Amygdala (tissue), 56 donors: ENCODE data around the gene ELMO3.

Experiments
- DNase-seq, 56 donors: peaks; one replicate each; lab custom pipeline; 2025; lab: John Stamatoyannopoulos, UW

ELMO3 gene, protein sequence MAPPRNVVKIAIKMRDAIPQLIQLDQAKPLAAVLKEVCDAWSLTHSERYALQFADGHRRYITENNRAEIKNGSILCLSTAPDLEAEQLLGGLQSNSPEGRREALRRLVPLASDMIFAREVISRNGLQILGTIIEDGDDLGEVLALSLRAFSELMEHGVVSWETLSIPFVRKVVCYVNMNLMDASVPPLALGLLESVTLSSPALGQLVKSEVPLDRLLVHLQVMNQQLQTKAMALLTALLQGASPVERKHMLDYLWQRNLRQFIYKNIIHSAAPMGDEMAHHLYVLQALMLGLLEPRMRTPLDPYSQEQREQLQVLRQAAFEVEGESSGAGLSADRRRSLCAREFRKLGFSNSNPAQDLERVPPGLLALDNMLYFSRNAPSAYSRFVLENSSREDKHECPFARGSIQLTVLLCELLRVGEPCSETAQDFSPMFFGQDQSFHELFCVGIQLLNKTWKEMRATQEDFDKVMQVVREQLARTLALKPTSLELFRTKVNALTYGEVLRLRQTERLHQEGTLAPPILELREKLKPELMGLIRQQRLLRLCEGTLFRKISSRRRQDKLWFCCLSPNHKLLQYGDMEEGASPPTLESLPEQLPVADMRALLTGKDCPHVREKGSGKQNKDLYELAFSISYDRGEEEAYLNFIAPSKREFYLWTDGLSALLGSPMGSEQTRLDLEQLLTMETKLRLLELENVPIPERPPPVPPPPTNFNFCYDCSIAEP

DNA sequence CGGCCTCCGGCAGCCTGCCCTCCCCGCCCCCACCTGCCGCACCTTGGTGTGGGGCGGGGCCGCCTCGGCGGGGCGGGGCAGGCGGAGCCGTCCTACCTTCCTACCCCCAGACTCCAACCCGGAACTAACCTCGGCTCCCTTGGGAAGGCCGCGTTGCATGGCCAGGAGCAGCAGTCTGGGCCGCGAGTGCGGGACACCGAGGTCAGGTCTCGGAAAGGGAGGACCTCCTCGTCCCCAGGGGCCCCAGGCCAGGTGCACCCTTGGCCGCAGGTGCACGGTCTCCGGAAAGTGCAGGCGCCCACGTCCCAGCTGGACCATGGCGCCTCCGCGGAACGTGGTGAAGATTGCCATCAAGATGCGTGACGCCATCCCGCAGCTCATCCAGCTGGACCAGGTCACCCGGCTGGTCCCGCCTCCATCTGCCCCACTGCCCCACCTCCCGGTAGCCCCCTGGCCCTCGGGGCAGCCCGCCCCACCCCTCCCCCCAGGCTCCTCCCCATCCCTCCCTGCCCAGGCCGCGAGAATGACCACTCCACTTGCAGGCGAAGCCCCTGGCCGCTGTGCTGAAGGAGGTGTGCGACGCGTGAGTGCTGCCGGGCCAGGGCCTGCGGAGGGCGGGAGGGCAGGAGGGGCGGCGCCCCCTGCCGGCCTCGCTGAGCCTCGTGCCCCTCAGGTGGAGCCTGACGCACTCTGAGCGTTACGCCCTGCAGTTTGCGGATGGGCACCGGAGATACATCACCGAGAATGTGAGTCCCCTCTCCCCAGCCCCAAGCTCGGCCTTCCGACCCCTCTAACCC is at the start of gene ELMO3:
TSS of gene ELMO3 (plus strand) at position 121 of the 797 bp plus-strand sequence. CDS start at position 317, 196 bp downstream.
- peak in 1 of 56 donors; percentile 52 for DNase-seq

DNA sequence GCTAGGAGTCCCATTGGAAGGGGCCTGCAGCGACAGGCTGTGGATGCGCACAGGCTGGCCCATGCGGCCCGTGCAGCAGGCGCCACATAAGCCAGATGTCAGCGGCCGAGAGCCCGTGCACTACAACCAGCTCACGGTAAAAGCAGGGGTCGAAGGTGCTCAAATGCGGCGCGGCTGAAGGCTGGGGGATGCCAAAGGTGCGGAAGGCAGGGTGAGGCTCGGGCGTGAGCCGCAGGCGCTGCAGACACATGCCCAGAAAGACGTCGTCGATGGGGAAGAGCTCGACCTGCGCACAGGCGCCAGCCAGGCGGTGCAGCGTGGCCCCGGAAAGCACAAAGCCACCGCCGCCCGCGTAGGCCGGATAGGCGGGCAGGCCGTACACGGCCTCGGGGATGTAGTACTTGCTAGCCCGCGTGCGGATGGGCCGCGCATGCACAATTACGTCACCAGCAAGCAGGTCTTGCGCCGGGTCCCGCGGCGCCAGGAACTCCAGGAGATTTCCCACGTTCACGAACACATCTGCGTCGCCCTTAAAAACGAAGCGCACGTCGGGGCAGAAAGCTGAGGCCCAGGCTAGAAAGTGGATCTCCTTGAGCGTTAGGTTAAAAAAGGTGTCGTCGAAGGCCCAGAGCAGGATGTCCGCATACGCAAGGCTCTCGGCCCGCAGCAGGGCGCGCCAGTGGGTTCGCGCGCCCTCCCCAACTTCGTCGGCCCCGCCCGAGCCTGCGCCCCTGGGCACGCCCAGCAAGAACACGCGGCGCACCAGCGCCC is 49.5 kb upstream of the ELMO3 start:
- no peak for DNase-seq

DNA sequence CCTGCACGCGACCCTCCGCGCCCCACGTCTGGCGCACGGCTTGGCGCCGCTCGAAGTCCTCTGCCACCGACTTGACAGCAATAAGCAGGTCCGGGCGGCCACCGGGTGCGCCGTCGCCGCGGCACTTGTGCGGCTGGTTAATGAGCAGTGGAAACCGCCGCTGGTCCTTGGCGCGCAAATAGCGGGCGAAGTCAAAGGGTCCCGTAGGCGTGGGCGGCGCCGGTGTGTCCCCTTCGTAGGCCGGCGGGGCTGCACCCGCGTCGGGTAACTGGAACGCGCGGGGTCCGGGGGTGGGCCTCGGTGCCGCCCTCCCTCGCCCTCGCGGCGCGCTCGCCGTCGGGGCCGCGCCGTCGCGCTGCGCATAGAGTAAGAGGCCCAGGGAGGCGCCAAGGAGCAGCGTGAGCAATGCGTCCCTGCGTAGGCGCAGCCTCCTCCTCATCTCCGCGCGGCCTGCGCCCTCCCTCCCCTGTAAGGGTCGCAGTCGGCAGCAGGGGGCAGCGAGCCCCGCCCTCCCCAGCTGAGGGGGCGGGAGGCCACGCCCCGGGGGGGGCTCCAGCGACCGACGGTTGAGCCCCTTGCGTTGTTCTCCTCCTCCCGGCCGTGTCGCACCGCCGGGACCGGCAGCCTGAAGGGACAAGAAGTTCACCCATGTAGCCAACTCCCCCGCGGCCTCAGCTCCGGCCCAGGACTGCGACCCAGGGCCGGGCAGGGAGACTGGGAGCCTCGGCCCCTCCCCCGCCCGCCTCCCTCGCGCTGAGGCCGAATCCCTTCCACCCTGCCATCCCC is 48.7 kb upstream of the ELMO3 start:
- DNase-seq, result peak in 4 of 56 donors; percentile 19 to 72 (median 40)

DNA sequence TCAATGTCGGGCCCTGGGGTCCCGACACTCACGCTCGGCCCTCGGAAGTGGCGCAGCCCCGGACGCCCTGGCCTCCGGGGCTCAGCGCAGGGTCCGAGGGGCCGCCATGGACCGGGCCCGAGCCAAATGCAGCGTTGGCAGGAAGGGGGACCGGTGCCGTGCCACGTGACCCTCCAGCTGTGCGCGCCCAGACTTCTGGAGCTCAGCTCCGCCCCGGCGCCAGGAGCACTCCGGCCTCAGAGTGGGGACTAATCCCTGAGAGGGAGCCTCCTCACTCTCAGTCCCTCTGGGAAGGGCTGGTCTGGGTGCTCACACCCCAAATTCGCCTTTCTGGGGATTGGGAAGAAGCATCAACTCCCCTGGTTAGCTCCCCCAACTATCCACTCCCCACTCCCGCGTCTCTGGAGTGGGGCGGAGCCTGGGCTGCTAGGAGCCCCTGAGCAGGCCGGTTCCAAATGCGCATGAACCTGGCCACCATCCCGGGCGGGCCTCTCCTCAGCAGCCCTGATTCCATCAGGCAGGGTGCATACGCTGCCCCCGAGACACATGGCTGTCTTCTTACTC is 48.0 kb upstream of the ELMO3 start, which contains the start of gene B3GNT9:
TSS of gene B3GNT9 (minus strand) at position 166 of the 564 bp plus-strand sequence. CDS start 513 bp downstream, outside the sequence.
- peak in 44 of 56 donors; percentile 11 to 84 (median 62) for DNase-seq

DNA sequence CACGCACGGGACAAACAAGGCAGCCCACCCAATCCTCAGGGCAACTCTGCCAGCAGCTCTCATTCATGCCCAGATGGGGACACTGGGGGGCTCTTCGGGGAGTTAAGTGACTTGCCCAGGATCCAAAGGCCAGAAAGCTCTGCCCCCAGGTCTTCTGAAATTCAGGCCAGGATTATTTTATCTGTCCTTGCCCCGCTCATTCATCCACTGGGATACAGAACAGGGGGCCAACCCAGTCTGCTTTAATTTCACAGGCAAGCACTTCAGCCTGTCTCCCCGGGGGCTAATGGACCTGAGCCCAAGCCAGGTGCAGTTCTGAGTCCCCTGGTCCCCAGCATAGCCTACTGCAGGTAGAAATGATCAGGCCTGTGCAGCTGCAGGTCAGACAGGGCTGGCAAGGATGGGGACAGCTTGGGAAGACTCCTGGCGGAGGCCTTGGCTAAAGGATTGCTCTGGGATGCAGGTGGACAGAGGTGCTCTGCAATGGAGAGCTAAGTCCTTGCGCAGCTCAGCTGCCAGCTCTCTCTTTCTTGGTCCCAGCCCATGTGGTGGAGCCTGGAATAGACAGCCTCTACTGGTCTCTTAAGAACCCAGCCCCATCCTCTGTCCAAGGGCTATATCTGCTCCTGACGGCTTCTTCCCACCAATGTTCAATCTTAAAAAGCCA is 47.4 kb upstream of the ELMO3 start:
- no peak for DNase-seq

DNA sequence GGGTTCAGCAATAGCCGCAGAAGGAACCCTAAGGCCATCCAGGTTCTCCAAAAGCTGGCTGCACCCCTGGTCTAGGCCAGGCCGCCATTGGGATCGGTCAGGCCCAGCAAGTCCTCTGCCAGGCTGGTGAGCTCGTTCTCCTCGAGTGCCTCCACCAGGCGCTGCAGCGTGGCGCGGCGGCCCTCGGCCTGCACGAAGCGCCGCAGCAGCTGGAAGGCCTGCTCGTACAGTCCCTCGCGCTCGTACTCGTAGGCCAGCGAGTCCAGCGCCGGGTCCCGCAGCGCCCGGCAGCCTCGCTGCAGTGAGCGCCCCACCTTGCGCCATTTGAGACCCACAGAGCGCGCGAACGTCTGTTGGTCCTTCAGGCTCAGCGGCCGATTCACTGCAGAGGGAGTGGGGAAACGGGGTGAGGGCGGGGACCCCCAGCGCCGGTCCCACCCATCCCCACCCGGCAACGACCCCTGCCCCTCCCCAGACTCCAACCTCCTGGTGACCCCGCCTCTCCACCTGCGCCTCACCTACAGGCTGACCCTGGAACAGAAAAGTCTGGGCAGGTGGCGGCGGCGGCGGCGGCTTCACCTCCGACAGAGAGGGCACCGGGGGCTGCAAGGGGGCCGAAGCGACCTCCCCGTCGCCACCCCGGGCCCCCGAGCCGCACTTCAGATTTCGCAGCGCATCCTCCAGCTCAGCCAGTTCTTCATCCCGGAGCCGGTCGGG is 44.2 kb upstream of the ELMO3 start:
- peak in 1 of 56 donors; percentile 55 for DNase-seq

DNA sequence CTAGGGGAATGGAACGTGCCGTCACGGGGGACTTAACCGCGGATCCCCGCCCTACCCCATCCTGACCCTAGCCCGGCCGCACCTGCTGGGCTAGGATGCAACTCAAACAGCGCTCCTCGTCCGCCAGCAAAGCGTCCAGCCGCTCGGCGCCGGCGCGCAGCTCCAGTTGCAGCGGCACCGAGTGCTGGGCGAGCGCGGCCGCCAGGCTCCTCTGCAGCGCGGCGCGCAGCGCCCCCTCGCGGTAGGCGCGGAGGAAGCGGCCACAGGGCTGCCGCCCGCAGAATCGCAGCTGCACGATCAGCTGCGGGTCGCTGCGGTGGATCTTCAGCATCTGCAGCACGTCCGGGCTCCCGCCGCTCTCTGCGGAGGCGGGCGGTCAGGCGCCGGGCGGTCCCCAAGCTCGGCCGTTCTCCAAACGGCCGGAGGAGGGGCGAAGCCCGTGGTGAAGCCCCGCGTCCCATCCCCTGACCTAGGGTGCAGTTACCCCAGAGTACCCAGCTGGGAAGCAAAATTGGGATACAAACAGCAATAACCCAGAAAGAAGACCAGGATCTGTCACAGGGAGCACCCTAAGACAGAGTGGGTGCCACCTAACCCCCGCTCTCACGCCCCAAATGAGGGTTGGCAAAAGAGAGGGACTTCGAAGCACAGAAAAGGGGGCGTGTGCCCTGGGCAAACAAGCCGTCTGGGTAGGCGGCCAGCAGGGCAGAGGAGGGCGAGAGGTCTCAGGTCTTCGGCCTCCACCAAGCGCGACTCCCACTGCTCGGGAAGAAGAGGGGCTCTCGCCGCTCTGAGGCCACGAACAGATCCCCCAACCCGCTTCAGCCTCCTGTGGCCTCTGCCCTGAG is 43.4 kb upstream of the ELMO3 start:
- DNase-seq, result peak in 47 of 56 donors; percentile 19 to 86 (median 59)

DNA sequence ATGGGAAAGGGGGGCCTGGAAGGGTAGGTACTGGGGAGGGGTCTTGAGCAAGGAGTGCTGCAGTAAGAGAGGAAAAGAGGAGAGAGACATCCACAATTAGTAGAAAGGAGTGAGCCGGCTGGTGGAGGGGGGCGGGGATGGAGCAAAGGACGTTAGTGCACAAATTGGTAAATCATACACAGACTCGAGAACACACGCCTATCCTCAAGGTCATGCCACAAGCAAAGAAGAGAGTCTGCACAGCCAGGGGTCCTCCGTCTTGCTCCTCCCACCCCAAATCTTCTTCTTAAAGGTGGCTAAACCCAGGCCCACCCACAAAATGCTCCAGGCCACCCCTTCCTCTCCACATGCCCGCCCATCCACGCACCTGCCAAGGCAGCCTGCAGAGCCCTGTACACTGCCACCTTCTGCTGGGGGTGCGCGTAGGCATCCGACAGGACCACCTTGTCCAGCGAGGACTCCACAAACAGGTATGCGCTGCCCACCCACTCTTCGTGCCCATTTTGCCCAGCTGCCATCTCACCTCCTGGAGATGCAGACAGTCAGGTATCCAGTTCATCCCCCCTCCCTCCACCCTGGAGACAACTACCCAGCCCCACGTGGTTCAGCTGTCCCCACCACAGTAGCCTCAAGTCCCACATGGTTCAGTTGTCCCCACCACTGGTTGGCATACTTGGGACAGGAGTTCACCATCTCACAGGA is 42.6 kb upstream of the ELMO3 start:
- DNase-seq, result no peak

DNA sequence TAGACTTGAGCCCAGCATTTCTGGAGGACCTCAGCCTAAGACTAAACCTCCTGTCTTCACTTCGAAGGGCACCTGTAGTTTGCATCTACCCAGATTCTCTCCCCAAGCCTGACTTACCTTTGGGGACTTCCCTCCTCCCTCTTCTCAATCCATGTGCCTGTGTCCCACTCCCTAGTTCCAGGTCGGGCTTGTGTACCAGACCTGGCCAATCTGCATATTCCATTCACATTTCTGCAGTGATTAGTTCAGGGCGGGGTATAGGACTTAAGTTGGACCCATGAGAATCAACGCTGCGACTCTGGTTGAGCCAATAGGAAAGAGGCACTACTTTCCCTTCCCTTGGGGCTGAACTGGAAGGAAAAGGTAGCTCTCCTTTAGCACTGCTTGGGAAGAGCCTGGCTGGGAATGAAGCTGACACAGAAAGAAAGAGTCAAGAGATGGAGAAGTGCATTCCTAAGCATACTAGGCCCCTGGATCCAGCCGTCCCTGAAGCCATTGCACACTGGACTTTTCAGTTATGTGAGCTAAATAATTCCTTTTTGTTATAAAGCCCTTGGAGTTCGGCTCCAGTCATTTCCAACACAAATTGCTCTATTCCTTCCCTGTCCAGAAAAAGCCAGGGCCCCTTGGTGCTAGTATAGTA is 41.7 kb upstream of the ELMO3 start:
- DNase-seq, result no peak

DNA sequence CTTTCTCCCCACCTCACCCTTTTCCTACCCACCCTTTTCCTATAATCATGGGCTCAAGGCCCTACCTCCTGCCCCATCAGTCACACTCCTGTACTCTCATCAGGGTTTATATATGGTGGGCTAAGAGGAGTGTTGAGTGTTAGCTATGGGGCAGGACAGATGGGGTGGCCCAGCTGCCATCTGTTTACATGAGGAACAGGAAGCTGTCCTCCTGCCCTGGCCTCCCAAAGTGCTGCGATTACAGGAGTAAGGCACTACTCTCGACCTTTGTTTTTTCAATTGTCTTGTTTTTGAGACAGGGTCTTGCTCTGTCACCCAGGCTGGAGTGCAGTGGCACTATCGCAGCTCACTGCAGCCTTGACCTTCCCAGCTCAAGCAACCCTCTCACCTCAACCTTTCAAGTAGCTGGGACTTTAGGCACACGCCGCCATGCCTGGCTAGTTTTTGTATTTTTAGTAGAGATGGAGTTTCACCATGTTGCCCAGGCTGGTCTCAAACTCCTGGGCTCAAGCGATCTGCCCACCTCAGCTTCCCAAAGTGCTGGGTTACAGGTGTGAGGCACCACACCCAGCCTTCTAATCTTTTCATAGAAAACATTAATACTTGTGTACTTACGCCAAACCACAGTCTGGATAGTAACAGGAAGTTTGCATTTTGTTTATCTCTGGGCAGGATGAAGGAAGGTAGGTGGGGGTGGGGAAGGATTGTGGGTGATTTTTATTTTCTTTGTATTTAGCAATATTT is 40.9 kb upstream of the ELMO3 start:
- no peak for DNase-seq

DNA sequence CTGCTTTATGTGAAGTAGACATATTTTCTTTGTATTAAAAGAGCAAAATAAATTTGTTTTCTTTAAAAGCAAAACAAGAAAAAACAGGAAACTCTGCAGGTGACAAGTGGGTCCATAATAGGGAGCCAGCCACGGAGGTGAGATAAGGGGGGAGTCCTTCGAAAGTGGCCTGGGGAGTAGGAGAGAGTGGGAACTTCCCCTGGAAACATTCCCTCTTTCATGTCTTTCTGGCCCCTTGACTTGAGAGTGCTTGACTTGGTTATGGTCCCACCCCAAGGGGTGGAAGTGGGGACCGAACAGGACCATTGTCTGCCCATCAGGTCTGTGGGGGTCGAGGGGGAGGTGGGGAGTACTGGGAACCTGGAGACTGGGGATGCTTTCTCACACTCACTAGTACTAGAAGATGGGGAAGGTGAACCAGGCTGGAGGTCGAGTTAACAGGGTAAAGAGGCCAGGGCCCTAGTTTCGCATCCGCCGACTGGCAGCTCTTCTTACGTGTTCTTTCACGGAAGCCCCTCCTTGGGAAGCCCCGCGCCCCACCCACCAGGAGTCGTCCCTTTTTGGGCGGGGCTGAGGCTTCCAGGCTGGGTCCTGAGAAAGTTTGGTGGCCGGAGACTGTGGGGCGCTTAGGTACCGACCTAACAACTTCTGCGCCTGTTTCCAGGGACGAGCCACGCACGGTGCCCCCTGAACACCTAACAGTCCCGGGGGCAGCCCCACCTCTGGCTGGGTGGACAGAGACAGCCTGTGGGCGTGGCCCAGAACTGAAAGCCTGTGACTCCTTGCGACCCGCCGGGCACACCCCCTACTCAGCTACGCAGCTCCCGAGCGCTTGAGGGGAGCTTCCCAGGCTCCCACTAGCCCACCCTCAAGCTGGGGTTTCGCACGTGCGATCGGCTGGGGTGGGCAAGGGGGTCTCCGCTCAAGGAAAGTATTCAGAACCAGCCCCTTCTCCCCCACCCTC is 40.0 kb upstream of the ELMO3 start:
- DNase-seq, result peak in 1 of 56 donors; percentile 42

DNA sequence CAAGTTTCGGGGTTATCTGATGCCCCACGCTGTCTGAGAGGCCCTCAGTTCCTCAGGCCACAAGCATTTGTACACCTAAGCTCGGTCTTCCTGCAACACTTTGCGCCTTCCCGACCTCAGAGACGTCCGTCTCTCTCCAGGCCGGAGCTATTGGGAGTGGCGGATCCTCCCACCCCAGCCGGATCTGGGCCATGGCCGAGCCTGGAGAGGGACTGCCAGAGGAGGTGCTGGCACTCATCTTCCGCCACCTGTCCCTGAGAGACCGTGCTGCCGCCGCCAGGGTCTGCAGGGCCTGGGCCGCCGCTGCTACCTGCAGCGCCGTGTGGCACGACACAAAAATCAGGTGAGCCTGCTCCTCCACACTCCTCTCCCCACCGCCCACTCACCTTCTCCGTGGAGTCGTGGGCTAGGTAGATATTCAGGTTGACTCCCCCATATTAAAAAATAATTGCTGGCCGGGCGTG is 37.3 kb upstream of the ELMO3 start:
- DNase-seq, result no peak

DNA sequence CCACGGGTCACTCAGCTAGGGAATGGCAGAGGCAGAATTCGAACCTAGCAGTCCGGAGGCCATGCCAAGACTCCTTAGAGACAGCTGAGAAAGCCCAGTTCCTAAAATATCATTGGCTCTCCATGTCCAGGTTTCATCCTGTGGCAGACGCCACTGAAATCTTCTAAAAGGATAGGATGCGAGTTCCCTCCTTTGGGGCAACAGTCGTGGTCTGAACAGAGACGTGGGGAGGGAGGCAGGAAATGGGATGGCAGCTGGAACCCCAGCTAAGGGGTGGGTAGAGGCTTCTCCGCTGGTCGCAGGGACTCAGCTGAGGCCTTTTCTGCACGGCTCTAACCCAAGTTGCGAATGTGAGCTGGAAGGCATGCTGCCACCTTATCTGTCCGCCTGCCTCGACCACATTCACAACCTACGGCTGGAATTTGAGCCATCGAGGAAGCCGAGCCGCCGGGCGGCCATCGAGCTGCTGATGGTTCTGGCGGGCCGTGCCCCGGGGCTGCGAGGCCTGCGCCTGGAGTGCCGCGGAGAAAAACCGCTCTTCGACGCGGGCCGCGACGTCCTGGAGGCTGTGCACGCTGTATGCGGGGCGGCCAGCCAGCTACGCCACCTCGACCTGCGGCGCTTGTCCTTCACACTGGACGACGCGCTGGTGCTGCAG is 36.3 kb upstream of the ELMO3 start:
- DNase-seq, result no peak
